Body of pancreas (tissue), 4 donors: ENCODE measurements around the gene MRM2.

Experiments
- CTCF ChIP-seq, 7 experiments: fragments of 450-650 bp in 4 of 7; fragments of 200-600 bp in 3 of 7; sonication (generic) in 3 of 7; IDR thresholded peaks; one replicate each; pipeline ENCODE4 v1.5.1; 2016 to 2019; ENCODE audit warnings: antibody characterized with exemption in 7 of 7
- POLR2A ChIP-seq, 3 donors: fragments of 450-650 bp; IDR thresholded peaks; one replicate each; pipeline ENCODE4 v1.6.1; 2016; ENCODE audit warnings: antibody characterized with exemption in 3 of 3, mild to moderate bottlenecking in 2 of 3

DNA sequence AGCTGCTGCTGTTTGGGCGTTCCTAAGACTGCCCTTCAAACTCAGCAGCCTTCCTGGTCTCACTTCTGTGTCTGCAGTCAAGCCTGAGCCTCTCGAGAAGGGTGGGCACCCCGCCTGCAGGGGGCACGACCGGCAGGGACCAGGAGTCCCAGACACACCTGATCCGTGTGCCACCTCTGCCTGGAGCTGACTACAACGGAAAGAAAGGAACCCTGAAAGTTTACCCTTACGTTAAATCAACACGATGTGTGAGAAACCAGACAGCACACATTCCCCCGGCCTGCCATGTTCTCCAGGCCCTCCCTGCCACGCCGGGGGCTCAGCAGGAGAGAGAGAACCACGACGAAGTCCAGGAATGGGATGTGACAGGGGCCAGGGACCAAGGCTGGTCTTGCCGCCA is 14.3 kb downstream of the MRM2 start:
- TF ChIP-seq POLR2A (IDR thresholded peaks at IDR 0.05) (no peak), CTCF (IDR thresholded peaks at IDR 0.05) (no peak)
